HepG2 (cell line): ENCODE results near the gene WWP2. TPM values are rescaled to one million over a fixed set of nuclear protein-coding genes. Genes with fewer than 3 reads are reported as not detected.

Source experiments
- ATAC-seq: fragments of 200-7000 bp; cut with Tn5 transposase; 3 replicates; pipeline ENCODE4 v1.9.1; 2020; ENCODE audit warnings: mild to moderate bottlenecking, moderate library complexity
- BruUV-seq: library from RNA; stranded (reverse); fragments of 400-500 nt; replicated peaks from 2 replicates; lab custom pipeline; 2021; lab: Mats Ljungman, UMichigan
- CTCF ChIA-PET: fragments of 300-600 bp; formaldehyde crosslinking; extraction: SDS; loops from one replicate; lab custom pipeline; 2021; ENCODE audit warnings: low total read pairs, inconsistent platforms, low intra/inter-chr PET ratio; lab: Yijun Ruan, JAX
- POLR2A ChIA-PET: fragments of 350-600 bp; sonication (Branson Sonifier 250); formaldehyde crosslinking; loops from one replicate; lab custom pipeline; 2020; ENCODE audit warnings: antibody characterized with exemption, inconsistent platforms; lab: Yijun Ruan, JAX
- DNase-seq: peaks from one replicate; pipeline ENCODE4 v3.0.0-alpha.2; 2015; ENCODE audit warnings: low spot score
- FAIRE-seq: peaks from 3 replicates; lab custom pipeline; 2011; peaks lifted over from hg19 to GRCh38; lab: Jason Lieb, UNC
- H2AFZ ChIP-seq: one replicate; pipeline ENCODE4 v1.6.1; 2011; ENCODE audit warnings: low read length, inconsistent platforms
- H3K27ac ChIP-seq: fragments of 300-600 bp; 3 replicates; pipeline ENCODE4 v1.8.0; 2011; ENCODE audit warnings: mixed run types, mild to moderate bottlenecking, mixed read lengths, low read length, inconsistent platforms; ENCODE audit not compliant: insufficient read depth; ENCODE audit errors: extremely low read length
- H3K27me3 ChIP-seq, 2 experiments: fragments of 200-600 bp in 1 of 2; 2 replicates in 1 of 2; 3 replicates in 1 of 2; pipeline versions ENCODE4 v1.6.0 to v1.8.0; 2011; ENCODE audit warnings: low read length in 2 of 2, mild to moderate bottlenecking in 2 of 2, moderate library complexity in 2 of 2, inconsistent platforms in 1 of 2; ENCODE audit not compliant: insufficient read depth in 2 of 2, control insufficient read depth in 1 of 2
- H3K36me3 ChIP-seq, 2 experiments: fragments of 200-600 bp in 1 of 2; replicated peaks in 1 of 2; 2 replicates in 1 of 2; 3 replicates in 1 of 2; pipeline versions ENCODE4 v1.5.1 to v1.8.0; 2011; ENCODE audit warnings: low read length in 2 of 2, inconsistent platforms in 1 of 2; ENCODE audit not compliant: insufficient read depth in 2 of 2, control insufficient read depth in 1 of 2
- H3K4me1 ChIP-seq: 2 replicates; pipeline ENCODE4 v1.5.1; 2012; ENCODE audit warnings: low read length, inconsistent platforms; ENCODE audit not compliant: insufficient read depth
- H3K4me2 ChIP-seq: 2 replicates; pipeline ENCODE4 v1.6.0; 2011; ENCODE audit warnings: low read depth, low read length, inconsistent platforms
- H3K4me3 ChIP-seq, 3 experiments: fragments of 200-600 bp in 1 of 3; sonication (generic), shearing (Covaris generic) in 1 of 3; replicated peaks in 1 of 3; 2 replicates each; pipeline ENCODE4 v1.5.1; 2011 to 2016; ENCODE audit warnings: low read length in 3 of 3, inconsistent platforms in 2 of 3, low read depth in 2 of 3, mild to moderate bottlenecking in 2 of 3, control low read depth in 1 of 3, mixed read lengths in 1 of 3; ENCODE audit not compliant: insufficient read depth in 1 of 3
- H3K79me2 ChIP-seq: one replicate; pipeline ENCODE4 v1.6.1; 2011; ENCODE audit warnings: low read length, inconsistent platforms; ENCODE audit not compliant: insufficient read depth
- H3K9ac ChIP-seq: 2 replicates; pipeline ENCODE4 v1.6.0; 2011; ENCODE audit warnings: mild to moderate bottlenecking, low read depth, low read length, inconsistent platforms; ENCODE audit not compliant: insufficient read depth
- H3K9me3 ChIP-seq: 2 replicates; pipeline ENCODE4 v1.5.1; 2012; ENCODE audit warnings: mild to moderate bottlenecking, low read length
- H4K20me1 ChIP-seq: 2 replicates; pipeline ENCODE4 v1.6.0; 2011; ENCODE audit warnings: inconsistent platforms, mild to moderate bottlenecking, low read length, moderate library complexity; ENCODE audit not compliant: insufficient read depth
- AGO2 ChIP-seq: fragments of 200-400 bp; formaldehyde crosslinking; optimal IDR thresholded peaks from 2 replicates; pipeline ENCODE3; 2017; ENCODE audit warnings: mild to moderate bottlenecking, low read depth, low read length, moderate library complexity
- BHLHE40 ChIP-seq: IDR thresholded peaks from 2 replicates; pipeline ENCODE4 v1.6.1; 2011; ENCODE audit warnings: low read length, improper control_type of control experiment
- GABPA ChIP-seq, 2 experiments: IDR thresholded peaks; 2 replicates each; pipeline ENCODE4 v1.6.1; 2011 to 2016; ENCODE audit warnings: low read depth in 2 of 2, low read length in 1 of 2, missing biosample characterization in 1 of 2, missing genetic modification characterization in 1 of 2
- PATZ1 ChIP-seq: sonication (generic); formaldehyde crosslinking; IDR thresholded peaks from 2 replicates; pipeline ENCODE4 v1.4.0; 2020; ENCODE audit warnings: missing genetic modification reagents
- ZC3H4 ChIP-seq: sonication (generic); formaldehyde crosslinking; IDR thresholded peaks from 2 replicates; pipeline ENCODE4 v1.4.0; 2020; ENCODE audit warnings: missing genetic modification reagents, borderline replicate concordance
- ZFAT ChIP-seq: sonication (generic); formaldehyde crosslinking; conservative IDR thresholded peaks from 2 replicates; pipeline ENCODE4 v1.8.1; 2023; ENCODE audit warnings: missing genetic modification reagents, inconsistent platforms
- ZNF558 ChIP-seq: sonication (generic); formaldehyde crosslinking; IDR thresholded peaks from 2 replicates; pipeline ENCODE4 v1.9.0; 2022; ENCODE audit warnings: mild to moderate bottlenecking, missing genetic modification reagents, borderline replicate concordance
- ZNF567 ChIP-seq: sonication (generic); formaldehyde crosslinking; IDR thresholded peaks from 2 replicates; pipeline ENCODE4 v1.8.1; 2023; ENCODE audit warnings: mild to moderate bottlenecking, missing genetic modification reagents, borderline replicate concordance
- ZNF709 ChIP-seq: sonication (generic); formaldehyde crosslinking; IDR thresholded peaks from 2 replicates; pipeline ENCODE4 v1.5.0; 2020; ENCODE audit warnings: mild to moderate bottlenecking, missing genetic modification reagents
- ZNF761 ChIP-seq: sonication (generic); formaldehyde crosslinking; conservative IDR thresholded peaks from 2 replicates; pipeline ENCODE4 v1.4.0; 2020; ENCODE audit warnings: mild to moderate bottlenecking, missing genetic modification reagents
- ZSCAN31 ChIP-seq: sonication (generic); formaldehyde crosslinking; IDR thresholded peaks from 2 replicates; pipeline ENCODE4 v1.5.0; 2020; ENCODE audit warnings: low read depth, mild to moderate bottlenecking, missing genetic modification reagents
- WGBS: methylation state at CpG from one replicate; pipeline ENCODE4 v1.1.6; 2017; ENCODE audit warnings: low lambda C conversion rate; 5-methylcytosine and 5-hydroxymethylcytosine counted together
- in situ Hi-C: cut with HindIII; loops from 2 replicates; pipeline ENCODE4 v1.10.0; 2017; ENCODE audit warnings: low pct_unique_long_range_greater_than_20kb; ENCODE audit not compliant: extremely low pct_ligation_motif_present
- intact Hi-C: fragments of 100-400 bp; cut with micrococcal nuclease; formaldehyde crosslinking; loops from one replicate; pipeline ENCODE4 v1.10.0; 2022; ENCODE audit not compliant: unreplicated experiment
- polyA plus RNA-seq, 8 experiments: library from polyadenylated mRNA; depleted of rRNA in 3 of 8; stranded (reverse) in 7 of 8; unstranded in 1 of 8; fragments of >200 nt; fragmentation: Illumina TruSeq in 4 of 8; extraction: Trizol in 4 of 8; gene quantifications; 2 replicates each; pipeline versions ENCODE4 v1.2.1 to v1.2.3, GENCODE V29; 2011 to 2016; ENCODE audit warnings: low read depth in 4 of 8, missing spikeins in 1 of 8, mixed read lengths in 1 of 8; ENCODE audit not compliant: insufficient read depth in 1 of 8
- total RNA-seq, 5 experiments: library from RNA; depleted of rRNA; stranded (reverse); fragments of >200 nt; fragmentation: Illumina TruSeq; extraction: Trizol; gene quantifications; 2 replicates each; pipeline ENCODE4 v1.2.3, GENCODE V29; 2016; ENCODE audit warnings: low read depth in 1 of 5
- TF ChIP-seq, protein P1 (sequence below): sonication (generic); formaldehyde crosslinking; IDR thresholded peaks from 2 replicates; pipeline ENCODE4 v1.5.1; 2020; ENCODE audit warnings: mild to moderate bottlenecking, missing genetic modification reagents, moderate library complexity

WWP2 gene
- total and polyA plus RNA-seq, 2 of the 13 experiments (the other 11 are each of a cell fraction or from before 2014, with no cell fraction given) = 11.4 to 28.2 TPM

- TF ChIP-seq, protein P1, sequence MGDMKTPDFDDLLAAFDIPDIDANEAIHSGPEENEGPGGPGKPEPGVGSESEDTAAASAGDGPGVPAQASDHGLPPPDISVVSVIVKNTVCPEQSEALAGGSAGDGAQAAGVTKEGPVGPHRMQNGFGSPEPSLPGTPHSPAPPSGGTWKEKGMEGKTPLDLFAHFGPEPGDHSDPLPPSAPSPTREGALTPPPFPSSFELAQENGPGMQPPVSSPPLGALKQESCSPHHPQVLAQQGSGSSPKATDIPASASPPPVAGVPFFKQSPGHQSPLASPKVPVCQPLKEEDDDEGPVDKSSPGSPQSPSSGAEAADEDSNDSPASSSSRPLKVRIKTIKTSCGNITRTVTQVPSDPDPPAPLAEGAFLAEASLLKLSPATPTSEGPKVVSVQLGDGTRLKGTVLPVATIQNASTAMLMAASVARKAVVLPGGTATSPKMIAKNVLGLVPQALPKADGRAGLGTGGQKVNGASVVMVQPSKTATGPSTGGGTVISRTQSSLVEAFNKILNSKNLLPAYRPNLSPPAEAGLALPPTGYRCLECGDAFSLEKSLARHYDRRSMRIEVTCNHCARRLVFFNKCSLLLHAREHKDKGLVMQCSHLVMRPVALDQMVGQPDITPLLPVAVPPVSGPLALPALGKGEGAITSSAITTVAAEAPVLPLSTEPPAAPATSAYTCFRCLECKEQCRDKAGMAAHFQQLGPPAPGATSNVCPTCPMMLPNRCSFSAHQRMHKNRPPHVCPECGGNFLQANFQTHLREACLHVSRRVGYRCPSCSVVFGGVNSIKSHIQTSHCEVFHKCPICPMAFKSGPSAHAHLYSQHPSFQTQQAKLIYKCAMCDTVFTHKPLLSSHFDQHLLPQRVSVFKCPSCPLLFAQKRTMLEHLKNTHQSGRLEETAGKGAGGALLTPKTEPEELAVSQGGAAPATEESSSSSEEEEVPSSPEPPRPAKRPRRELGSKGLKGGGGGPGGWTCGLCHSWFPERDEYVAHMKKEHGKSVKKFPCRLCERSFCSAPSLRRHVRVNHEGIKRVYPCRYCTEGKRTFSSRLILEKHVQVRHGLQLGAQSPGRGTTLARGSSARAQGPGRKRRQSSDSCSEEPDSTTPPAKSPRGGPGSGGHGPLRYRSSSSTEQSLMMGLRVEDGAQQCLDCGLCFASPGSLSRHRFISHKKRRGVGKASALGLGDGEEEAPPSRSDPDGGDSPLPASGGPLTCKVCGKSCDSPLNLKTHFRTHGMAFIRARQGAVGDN = peak; percentile 53; the same call in 1 of the 2 replicates
- no peak for TF ChIP-seq GABPA (IDR thresholded peaks at IDR 0.05; ENCODE audit: low read depth, low read length)
- peak; percentile 51; the same call in 1 of the 2 replicates for TF ChIP-seq GABPA (CRISPR knock-in tag; IDR thresholded peaks at IDR 0.05; ENCODE audit: low read depth)
- no peak for TF ChIP-seq ZC3H4
Measured at GRCh38 chr16:69822174-69822935, 60.2 kb downstream of the WWP2 start (continued).

GRCh38 chr16:69823831-69824563 lies 61.9 kb downstream of the WWP2 start:
- intact Hi-C loops (loop anchor here (5.0 kb wide), 1 partner anchor 33 kb away; no protein-coding TSS in a partner anchor), in situ Hi-C loops (no loop called here)
- Histone ChIP-seq H3K27ac (peak overlapping the region; percentile 51), H3K4me1 (peaks cover 88% of the 10 kb centered on the region), H3K4me3 (no peak overlapping the region), H4K20me1 (no peaks in the 10 kb centered on the region), H3K79me2 (no peaks in the 10 kb centered on the region), H3K36me3 (peaks cover 0 to 2% of the 10 kb centered on the region in 2 experiments; a peak in 1 of 5 replicates), H3K9ac (no peak overlapping the region), H3K4me2 (peak overlapping the region; percentile 16), H3K27me3 (no peaks in the 10 kb centered on the region), H3K9me3 (no peaks in the 10 kb centered on the region), H2AFZ (no peak overlapping the region)
- DNase-seq = no peak
- 74% methylated on average over 10 of the region's 10 CpGs for WGBS
- BruUV-seq = no TSS peak
- no peak for FAIRE-seq
- CTCF ChIA-PET = no interaction called here
- ATAC-seq = peak; percentile 47
- POLR2A ChIA-PET = interaction anchor here (1.7 to 3.7 kb wide), 3 partner anchors 9 to 16 kb away, joined by 5 to 23 read pairs (median 6); no protein-coding TSS in a partner anchor
- no peak for TF ChIP-seq ZNF709
- no peak for TF ChIP-seq ZNF558 (CRISPR knock-in tag)
- TF ChIP-seq ZSCAN31 (CRISPR knock-in tag) = 0 out of 2 replicates have a peak, but pooled peaks have one; percentile 74
- no peak for TF ChIP-seq AGO2
- no peak for TF ChIP-seq ZNF761
- 0 out of 2 replicates have a peak, but pooled peaks have one; percentile 12 for TF ChIP-seq PATZ1
- TF ChIP-seq ZNF567 = no peak
- no peak for TF ChIP-seq ZFAT (CRISPR knock-in tag)
- TF ChIP-seq BHLHE40 = no peak
